Activated T-cell treated with anti-CD3 and anti-CD28 coated beads for 48 hours (primary cell): ENCODE data around the gene TUBAL3.

Experiments
- DNase-seq: peaks from one replicate; pipeline ENCODE4 v3.0.0-alpha.2; 2020; ENCODE audit warnings: low read depth

The TUBAL3 gene

DNA sequence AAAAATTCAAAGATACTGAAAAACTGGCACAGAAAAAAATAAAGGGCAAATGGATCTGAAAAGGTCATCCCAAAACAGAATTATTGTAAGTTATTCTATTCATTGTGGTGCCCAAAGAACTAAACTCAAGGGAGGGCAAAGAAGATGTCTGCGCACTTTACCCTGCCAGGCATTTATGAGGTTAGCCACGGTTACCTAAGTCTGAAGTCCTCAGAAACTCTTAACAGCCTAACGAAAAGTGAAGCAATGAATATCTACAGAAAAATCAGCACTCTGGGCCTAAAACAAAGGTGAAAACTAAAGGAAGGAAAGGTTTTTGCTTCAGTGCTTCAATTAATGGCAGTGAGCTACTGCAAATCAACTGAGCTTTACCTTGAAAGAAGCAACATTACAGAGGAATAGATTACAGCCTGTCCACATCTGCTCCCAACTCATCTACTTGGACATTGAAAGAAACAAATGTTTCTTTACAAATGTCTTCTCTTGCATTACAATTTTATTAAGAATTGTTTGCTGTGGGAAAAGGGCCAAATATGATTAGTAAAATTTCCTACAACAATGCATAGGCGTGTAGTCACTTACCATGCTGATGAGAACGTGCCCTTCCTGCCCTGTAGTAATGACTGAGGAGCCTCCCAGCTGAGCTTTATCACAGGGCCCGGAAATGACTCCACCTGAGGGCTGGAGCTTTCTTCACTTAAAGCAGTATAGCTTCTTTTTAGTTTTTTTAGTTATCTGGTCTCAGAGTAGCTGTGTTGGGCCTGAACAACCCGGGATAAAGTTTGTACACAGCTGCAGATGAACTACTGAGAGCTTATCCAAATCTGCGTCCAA, at the start of gene TUBAL3:
Gene TUBAL3 (minus strand): TSS at position 621 of the 834 bp plus-strand sequence. CDS start 36 bp downstream, at position 585.
- DNase-seq = no peak

DNA sequence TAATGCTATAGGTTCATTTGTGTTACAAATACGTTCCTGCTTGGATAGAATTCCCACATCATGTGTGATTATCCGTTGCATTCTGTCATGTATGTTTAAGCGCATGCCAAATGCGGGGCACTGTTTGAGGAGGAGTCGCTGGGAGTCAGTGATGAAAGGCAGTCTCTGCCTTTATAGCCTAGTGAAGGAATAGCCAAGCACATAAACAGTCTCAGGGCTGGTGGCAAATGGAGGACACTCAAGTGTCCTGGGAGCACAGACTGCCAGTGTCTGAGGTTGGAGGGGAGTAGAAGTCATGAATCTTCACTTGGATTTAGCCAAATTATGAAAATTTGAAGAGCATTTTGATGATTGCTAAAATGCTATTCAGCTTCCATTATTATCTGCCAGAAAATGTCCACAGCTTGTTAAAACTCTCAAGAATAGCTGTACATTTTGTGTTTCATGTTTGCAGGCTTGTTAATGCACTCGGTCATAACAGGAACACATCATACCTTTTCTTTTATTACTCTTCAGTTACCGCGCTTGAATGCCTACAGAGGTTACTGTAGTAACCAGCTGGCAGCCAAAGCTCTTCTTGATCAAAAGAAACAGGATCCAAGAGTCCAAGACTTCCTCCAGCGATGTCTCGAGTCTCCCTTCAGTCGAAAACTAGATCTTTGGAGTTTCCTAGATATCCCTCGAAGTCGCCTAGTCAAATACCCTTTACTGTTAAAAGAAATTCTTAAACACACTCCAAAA, 49.3 kb upstream of the TUBAL3 start:
- no peak for DNase-seq

DNA sequence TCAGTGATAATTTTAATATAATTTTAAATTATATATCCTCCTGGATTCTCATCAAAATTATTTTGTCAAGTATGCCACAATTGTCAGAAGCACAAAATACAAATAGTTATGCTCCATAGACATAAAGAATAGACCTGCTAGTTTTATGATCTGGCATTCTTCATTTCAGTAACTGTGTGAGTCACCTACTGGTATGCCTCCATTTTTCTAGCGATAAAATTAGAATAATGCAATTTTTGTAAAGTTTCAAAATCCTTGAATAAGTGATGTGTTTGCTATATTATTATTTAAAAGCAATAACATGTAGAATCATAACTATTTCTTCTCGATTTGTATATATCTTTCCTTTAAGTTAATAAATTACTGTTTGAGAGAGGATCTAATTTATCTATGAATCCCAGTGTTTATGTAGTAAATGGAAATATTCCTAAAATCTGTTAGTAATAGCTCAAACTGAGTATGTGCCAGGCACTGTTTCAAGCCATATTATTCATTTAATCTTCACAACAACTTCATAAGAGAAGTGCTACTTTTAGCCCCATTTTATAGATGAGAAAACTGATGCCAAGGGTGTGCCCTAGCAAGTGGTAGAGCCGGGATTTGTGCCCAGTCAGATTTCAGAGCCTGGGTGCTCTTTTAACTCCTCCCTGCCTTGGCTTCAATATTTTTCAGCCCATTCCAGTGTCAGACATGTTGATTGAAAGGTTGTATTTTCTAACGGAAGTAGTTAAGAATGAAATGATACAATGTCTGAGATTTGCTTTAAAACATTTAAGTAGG, 46.2 kb upstream of the TUBAL3 start:
- DNase-seq = no peak

DNA sequence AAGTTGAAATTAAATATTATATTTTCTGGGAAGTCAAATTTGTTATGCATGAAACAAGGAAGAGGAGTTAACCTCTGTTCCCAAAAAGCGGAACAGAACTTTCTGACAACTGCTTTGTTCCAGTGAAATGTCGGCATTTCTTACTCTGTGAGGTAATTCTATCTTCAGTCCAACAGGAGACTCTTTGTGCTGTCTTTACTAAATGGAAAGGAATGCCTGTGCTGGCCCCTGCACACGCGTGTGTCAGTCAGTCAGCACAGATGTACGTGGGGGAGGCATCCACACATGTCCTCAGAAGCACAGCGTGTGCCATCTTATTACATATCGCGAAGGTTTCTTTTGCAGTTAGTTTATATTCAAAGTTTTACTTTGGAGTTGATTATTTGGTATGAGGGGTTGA, 45.2 kb upstream of the TUBAL3 start:
- DNase-seq = no peak

DNA sequence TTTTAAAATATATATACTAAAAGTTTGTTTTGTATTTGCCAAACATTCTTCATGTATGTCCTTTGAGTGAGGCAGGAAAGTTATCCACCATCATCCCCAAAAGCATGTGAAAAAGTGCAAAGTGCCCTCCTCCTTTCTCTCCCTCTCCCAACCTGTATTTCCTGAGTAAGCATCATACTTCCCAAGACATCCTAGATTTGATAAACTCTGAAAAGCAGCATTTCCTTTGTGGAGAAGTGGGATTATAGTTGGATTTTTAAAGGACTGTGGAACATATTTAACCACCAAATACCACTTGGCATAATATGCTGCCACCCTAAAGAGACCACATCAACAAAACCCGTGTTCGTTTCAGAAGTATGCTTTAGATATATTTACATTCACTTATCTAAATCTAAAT, 44.6 kb upstream of the TUBAL3 start:
- DNase-seq = no peak

DNA sequence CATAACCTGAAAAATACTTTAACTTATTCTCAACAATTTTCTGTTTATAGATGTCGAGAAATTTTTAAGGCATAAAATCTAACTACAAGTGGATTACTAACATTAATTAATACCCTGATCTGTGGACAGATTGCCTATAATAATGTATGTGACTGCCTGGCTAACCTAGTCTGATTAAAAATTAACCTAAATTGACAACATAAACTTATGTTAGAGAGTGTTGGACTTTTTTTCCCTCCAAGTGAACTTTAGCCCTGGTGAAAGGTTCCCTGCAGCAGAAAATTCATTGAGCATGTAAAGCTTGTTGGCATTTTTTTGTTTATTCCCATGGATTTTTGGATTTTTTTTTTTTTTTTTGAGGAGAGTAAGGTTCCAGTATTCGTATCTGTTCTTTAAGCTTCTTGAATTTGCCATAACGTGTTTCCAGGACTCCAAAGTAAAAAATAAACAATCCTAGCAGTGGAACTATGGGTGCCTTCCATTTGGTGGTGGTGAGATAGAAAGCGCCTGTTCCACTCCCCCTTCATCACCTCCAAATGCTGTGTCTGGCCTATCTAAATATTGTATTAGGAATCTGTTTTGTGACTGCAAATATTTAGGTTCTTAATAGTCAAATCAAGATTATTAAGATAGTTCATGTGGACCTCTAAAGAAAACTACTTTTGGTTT, 43.8 kb upstream of the TUBAL3 start:
- DNase-seq = no peak

DNA sequence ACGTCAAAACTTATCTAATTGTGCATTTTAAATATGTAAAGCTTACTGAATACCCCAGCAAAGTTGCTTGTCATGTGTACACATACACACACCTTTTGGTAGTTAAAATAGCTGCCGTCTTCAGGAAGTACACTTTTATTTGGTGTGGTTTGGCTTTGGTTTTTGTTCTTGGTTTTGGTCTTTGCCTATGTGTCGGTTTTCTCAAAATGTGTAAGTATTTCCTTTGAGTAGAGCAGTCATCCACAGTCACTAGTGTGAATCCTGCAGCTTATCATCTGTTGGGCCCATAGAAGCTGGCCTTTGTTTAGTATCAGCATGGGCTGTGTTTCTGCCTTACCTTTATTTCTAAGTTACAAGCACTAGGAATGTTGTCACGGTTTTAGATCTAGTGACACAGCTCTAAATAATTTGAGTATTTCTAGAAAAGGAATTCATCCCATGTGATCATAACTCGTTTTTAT, 43.0 kb upstream of the TUBAL3 start:
- no peak for DNase-seq

DNA sequence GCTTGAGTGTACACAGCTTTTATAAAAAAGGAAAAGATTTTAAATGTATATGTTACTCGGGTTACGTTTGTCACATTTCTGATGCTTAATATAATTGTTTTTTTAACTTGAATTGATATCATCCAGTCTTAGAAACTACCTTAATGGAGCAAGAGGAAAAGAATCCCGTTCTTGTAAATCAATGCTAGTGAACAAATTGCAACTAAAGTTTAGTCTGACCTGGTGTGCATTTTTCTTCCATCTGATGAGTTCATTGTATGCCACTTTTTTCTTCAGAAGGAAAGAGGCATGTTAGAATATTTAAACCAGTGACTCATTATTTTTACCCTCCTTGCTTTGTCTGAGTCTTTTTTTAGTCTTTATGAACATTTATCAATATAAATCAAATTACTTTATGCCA, 42.4 kb upstream of the TUBAL3 start:
- DNase-seq = no peak

DNA sequence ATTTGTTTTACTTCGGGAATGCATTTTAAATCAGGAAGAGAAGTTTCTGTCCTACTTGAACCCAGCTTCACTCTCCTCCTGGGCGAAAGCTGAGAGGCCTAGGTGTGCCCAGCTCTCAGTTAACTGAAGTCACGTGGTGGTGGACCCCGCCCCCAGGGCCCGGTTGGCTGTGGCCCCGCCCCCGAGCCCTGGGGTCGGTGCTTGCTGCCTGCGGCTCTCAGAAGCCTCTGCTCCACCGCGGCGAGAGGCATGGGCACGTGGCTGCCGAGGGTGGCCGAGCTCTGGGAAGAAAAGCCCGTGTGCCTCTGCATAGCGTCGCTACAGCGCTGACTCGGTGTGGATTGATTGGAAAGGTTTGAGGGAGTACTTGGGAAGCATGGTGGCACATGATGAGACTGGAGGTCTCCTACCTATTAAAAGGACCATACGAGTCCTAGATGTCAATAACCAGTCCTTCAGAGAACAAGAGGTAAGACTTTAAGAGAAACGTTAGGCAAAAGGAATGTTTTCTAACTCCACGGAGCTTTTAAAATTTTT, 41.8 kb upstream of the TUBAL3 start:
- DNase-seq = peak; percentile 83

DNA sequence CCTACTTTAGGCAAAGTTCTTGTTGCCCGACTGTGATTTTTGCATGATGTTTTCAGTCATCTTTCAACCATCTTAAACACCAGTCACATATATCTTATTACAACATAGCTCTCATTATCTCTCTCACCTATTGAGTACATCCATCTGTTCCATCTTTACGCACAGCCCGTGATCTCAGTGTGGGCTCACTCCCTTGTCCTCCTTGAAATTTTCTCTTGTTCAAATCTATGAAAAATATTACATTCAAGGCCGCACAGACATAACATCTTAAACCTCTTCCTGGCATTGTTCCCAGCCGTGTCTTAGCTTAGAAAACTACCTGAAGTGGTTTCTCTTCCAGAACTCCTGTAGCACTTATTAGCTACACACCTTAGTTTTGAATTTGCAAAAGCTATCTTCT, 40.4 kb upstream of the TUBAL3 start:
- no peak for DNase-seq

DNA sequence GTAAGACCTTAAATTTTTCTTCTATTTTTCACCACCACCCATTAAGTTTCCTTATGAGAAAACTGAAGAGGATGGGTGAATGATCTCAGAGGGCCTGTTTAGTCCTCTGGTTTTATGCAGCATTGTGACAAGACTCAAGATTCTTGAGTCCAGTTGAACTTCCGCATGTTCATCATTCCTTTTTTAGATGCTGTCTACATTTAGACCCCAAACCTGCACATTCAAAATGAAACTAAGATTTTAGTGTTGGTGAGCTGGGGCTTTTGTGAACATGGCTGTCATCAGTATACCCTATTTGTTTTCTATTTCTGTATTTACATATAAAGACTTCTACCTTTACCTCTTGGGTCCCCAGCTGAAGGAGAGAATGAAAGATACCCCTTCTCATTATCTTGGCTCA, 38.8 kb upstream of the TUBAL3 start:
- DNase-seq = no peak

DNA sequence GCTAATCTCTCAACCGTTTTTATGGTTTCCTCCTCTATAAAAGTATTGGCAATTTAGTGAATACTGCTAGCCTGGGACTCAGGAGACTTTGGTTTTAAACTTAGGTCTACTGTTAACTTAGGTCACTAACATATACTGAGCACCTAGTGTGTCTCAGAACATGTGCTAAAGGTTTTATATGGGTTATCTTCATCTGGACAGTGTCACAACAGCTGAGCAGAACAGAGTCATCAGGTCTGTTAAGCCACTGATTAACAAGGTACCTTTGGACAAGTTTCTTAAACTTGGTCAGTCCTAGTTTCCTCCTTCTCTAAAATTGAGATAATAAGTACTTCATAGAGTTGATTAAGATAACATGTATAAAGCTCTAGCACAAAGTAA, 38.4 kb upstream of the TUBAL3 start:
- DNase-seq = no peak

DNA sequence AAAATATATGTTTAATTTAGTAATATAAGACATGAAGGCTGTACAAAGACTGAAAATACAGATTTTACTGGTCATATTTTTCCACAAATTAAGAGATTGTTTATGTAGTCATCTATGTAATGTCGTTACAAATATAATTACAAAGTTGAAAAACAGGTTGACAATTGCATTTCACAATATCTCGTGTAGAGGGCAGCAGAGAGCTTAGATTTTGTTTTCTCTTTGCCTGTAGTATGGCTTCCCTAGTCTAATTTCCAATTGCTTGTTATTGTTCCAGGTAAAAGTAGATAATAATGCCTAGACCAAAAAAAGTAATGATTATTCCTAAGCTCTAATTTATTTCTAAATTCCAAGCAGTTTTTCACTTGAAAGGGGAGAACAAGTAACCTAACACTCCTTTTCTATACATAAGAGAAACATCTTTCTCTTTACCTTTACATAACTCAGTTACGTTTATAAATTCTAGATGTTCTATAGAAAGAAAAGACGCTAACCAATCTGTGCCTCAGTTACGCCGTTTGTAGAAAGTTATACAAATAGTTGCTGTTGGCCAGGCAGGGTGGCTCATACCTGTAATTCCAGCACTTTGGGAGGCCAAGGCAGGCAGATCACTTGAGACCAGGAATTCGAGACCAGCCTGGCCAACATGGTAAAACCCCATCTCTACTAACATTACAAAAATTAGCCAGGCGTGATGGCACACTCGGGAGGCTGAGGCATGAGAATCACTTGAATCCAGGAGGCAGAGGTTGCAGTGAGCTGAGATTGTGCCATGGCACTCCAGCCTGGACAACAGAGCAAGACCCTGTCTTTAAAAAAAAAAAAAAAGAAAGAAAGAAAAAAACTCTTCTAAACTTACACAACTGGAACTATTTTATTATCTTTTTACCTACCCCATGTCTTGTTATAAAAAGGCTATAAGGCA, 37.7 kb upstream of the TUBAL3 start:
- DNase-seq = no peak

DNA sequence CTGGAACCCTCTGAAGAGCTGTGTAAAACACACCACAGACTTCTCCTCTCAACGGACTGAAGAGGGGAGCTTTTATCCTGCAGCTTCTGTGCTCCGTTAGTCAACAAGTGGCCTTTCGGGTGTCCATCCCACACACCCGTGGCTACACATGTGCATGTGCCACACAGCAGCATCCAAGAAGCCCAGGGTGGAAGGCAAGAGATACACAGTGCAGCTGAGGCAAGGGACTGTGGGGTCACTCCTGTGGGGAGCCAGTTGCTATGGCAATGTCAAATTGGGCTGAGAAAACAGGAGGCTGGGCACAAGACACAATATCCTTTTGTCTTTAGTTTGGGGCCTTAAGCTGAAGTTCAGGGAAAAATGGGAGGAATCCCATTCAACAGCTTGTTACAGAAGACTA, 36.5 kb upstream of the TUBAL3 start:
- DNase-seq = no peak

DNA sequence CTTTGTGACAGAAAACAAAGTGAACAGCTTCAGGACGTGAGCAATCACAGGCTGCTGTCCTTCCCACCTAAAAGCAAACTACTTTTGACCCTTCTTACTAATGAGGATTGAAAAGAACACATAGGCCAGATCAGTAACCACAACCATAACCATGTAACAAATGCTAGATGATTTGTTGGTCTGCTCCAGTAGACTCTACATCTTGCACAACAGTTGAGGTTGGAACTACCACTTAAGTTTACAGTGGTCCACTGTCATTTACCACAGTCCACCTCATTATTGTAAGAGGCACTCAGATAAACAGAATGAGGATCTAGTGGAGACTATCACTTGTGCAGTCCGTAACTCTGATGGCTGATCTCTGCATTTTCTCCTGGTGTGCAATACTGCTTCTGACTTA, 35.6 kb upstream of the TUBAL3 start:
- no peak for DNase-seq

DNA sequence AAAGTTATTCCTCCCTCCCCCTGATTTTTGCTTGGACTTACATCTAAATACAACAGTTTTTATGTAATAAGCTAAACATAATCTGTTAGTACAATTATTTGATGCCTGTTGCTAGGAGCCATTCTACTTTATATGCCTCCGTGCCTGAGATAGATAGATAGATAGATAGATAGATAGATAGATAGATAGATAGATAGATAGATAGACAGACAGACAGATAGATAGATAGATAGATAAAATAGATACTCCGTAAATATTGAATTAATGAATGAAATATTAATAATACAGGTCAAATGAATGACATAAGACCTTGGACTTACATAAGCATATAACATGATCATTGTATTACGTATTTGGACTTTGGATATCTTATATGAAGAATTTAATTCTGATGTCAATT, 30.7 kb upstream of the TUBAL3 start:
- no peak for DNase-seq

DNA sequence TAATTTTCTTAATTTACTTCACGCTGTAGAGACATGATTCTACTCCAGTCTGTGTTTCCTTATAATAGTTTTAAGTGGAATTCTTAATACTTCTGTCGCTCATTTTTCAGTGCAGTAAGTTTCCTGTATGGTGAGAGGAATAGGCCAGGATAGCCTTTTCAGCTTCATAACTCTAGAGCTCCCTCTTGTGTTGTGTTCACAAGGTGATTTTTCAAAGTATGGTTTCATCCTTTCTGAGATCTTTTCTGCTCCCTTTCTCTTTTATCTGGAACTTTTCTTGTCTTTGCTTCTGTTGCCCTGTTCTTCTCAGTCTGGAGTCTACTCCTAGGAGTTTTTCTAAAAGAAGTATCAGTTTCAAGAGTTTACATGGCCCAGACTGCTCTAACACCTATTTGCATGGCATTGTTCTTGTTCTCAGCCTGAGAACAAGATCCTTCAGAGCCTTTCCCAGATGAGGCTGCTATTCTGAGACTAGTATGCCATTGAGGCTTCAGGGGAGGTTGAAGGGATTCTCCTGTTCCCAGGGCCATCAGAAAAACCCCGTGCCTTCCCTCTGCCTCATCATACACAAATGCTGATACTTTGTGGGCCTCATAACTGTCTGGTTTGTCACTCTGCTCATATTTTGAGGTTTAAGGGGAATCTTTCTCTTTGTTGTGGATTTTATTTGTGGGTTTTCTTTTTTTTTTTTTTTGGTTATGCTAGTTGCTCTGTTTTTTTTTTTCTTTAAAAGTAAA, 29.6 kb upstream of the TUBAL3 start:
- DNase-seq = no peak

DNA sequence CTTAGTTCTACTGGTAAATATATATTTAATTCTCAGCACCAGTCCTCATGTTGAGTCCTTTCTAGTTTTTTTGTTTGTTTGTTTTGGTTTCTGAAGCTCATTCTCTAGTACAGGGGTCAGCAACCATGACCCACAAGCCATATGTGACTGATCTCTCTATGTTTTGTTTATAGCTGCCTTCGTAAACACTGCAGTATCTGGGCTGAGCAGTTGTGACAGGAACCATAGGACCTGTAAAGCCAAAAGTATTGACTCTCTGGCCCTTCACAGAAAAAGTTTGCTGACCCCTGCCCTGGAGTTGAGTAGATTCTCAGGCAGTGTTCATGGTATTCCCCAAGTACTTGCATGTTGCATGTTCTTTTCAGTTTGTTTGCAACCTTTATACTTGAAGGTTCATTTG, 28.6 kb upstream of the TUBAL3 start:
- DNase-seq = no peak

DNA sequence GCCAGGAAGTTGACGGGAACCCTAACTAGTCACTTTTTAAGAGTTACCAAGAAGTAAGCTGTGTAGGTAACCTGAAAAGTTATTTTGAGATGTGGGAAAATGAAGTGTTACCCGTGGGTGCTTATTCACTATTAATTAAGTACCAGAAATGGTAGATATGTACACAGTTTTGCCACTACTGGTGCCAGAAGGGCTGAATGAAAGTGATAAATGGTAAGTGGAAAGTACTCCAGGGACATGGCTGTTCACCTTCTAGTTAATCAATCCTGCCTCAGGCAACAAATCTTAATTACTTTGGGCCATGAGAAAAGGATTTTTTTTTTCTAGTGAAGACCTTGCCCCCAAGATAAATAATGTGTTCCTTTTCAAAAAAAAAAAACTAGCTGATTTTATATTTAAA, 23.5 kb upstream of the TUBAL3 start:
- no peak for DNase-seq

DNA sequence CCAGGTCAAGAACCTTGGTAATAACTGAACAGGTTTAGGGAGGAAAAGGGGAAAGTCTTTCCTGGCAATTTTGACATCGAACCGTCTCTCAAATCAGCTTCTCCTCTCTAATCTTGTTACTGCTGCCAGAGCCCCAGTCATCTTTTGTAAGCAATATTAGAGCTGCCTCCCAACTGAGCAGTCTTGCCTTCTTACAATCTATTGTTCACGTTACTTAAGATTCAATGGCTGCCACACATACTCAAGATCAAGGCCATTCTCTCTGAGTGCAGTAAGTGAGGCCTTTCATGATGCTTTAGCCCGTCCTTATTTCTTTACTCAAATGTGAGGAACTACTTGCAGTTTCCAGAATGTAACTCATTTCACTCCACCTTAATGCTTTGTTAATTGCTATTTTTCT, 20.1 kb upstream of the TUBAL3 start:
- no peak for DNase-seq
